22Rv1 (cell line): ENCODE results near the gene NDUFB8.

Experiments
- ZFX ChIP-seq: fragments of 450-650 bp; IDR thresholded peaks from 2 replicates; pipeline ENCODE4 v1.6.1; 2017; ENCODE audit warnings: antibody characterized with exemption, borderline replicate concordance
- TF ChIP-seq, protein P1 (sequence below): fragments of 450-650 bp; IDR thresholded peaks from 2 replicates; pipeline ENCODE4 v1.5.1; 2017; ENCODE audit warnings: mild to moderate bottlenecking

DNA sequence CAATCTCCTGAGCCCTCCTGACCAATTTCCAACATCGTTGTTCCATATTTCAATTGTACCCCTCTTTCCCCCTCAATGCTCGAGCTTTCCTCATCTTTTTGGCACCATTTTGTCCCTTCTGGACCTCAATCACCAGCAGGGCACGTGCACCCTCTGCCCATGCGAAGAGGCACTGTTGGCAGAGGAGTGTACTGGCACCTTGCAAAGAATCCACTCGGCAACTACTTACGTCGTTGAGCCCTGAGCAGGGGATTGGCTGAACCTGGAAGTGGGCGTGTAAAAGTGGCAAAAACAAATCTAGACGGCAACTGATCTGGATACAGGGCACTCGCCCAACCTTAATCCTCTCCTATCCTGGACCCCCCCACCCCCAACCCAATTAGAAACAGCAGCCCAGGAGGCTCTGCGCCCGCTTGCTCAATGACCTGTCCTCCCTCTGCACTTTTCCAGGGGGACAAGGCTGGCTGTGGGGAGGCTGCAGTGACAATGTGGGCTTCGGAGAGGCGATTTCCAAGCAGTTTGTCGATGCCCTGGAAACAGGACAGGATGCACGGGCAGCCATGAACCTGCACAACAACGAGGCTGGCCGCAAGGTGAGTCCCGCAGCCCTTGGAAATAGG is 48.1 kb downstream of the NDUFB8 start:
- TF ChIP-seq, protein P1, sequence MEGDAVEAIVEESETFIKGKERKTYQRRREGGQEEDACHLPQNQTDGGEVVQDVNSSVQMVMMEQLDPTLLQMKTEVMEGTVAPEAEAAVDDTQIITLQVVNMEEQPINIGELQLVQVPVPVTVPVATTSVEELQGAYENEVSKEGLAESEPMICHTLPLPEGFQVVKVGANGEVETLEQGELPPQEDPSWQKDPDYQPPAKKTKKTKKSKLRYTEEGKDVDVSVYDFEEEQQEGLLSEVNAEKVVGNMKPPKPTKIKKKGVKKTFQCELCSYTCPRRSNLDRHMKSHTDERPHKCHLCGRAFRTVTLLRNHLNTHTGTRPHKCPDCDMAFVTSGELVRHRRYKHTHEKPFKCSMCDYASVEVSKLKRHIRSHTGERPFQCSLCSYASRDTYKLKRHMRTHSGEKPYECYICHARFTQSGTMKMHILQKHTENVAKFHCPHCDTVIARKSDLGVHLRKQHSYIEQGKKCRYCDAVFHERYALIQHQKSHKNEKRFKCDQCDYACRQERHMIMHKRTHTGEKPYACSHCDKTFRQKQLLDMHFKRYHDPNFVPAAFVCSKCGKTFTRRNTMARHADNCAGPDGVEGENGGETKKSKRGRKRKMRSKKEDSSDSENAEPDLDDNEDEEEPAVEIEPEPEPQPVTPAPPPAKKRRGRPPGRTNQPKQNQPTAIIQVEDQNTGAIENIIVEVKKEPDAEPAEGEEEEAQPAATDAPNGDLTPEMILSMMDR: no peak
- TF ChIP-seq ZFX: no peak
